Stomach (tissue), 4 donors: ENCODE results near the gene SYNC.

Experiments
- EP300 ChIP-seq: sonication (generic); formaldehyde crosslinking; IDR thresholded peaks from one replicate; pipeline ENCODE4 v1.6.1; 2017; ENCODE audit warnings: antibody characterized with exemption
- POLR2A ChIP-seq, 4 donors: fragments of 450-650 bp; IDR thresholded peaks; one replicate each; pipeline ENCODE4 v1.6.1; 2016; ENCODE audit warnings: antibody characterized with exemption in 4 of 4, control low read depth in 2 of 4, mild to moderate bottlenecking in 1 of 4, moderate library complexity in 1 of 4
- POLR2AphosphoS5 ChIP-seq, 3 donors: sonication (generic); formaldehyde crosslinking; IDR thresholded peaks; one replicate each; pipeline ENCODE4 v1.6.1; 2016; ENCODE audit warnings: antibody characterized with exemption in 3 of 3
- TF ChIP-seq, protein P1 (sequence below), 7 experiments: fragments of 450-650 bp in 4 of 7; fragments of 200-600 bp in 3 of 7; sonication (generic) in 3 of 7; IDR thresholded peaks; one replicate each; pipeline ENCODE4 v1.5.1; 2016 to 2019; ENCODE audit warnings: antibody characterized with exemption in 7 of 7, control low read depth in 2 of 7, mild to moderate bottlenecking in 1 of 7

GRCh38 chr1:32695098-32695904 is 7.3 kb downstream of the SYNC start:
- TF ChIP-seq, protein P1, sequence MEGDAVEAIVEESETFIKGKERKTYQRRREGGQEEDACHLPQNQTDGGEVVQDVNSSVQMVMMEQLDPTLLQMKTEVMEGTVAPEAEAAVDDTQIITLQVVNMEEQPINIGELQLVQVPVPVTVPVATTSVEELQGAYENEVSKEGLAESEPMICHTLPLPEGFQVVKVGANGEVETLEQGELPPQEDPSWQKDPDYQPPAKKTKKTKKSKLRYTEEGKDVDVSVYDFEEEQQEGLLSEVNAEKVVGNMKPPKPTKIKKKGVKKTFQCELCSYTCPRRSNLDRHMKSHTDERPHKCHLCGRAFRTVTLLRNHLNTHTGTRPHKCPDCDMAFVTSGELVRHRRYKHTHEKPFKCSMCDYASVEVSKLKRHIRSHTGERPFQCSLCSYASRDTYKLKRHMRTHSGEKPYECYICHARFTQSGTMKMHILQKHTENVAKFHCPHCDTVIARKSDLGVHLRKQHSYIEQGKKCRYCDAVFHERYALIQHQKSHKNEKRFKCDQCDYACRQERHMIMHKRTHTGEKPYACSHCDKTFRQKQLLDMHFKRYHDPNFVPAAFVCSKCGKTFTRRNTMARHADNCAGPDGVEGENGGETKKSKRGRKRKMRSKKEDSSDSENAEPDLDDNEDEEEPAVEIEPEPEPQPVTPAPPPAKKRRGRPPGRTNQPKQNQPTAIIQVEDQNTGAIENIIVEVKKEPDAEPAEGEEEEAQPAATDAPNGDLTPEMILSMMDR (IDR thresholded peaks at IDR 0.05), result no peak
- TF ChIP-seq POLR2A (IDR thresholded peaks at IDR 0.05) (no peak), POLR2AphosphoS5 (IDR thresholded peaks at IDR 0.05) (peak in 1 of 3 donors; percentile 53), EP300 (no peak)
